Measurements from ENCODE around the gene CYYR1.

The CYYR1 gene

GRCh38 chr21:26501495-26502021 is 71.5 kb downstream of the CYYR1 start:
- no peak overlapping the region for H3K4me2 ChIP-seq
- H3K27me3 ChIP-seq (ENCODE audit: insufficient read depth, low read depth), result no peaks in the 10 kb centered on the region
- H3K79me2 ChIP-seq (ENCODE audit: insufficient read depth, low read depth), result no peaks in the 10 kb centered on the region
- H3K27ac ChIP-seq, result no peak overlapping the region
- no peak for TF ChIP-seq CTCF (conservative IDR thresholded peaks at IDR 0.05; ENCODE audit: low read depth, low read length)
- H3K9ac ChIP-seq, result no peak overlapping the region
- no peaks in the 10 kb centered on the region for H4K20me1 ChIP-seq (ENCODE audit: insufficient read depth)
- no peaks in the 10 kb centered on the region for H3K36me3 ChIP-seq (ENCODE audit: insufficient read depth)
- H3K4me1 ChIP-seq (ENCODE audit: low read depth, poor library complexity, severe bottlenecking), result no peaks in the 10 kb centered on the region
- H3K4me3 ChIP-seq (IDR thresholded peaks at IDR 0.05; ENCODE audit: insufficient read depth, low read depth, low read length), result no peak overlapping the region
- H2AFZ ChIP-seq (ENCODE audit: low read depth), result no peak overlapping the region

- Histone ChIP-seq H3K4me1 (ENCODE audit: low read depth, poor library complexity, severe bottlenecking) (no peaks in the 10 kb centered on the region), H3K79me2 (ENCODE audit: insufficient read depth, low read depth) (no peaks in the 10 kb centered on the region), H3K27me3 (ENCODE audit: insufficient read depth, low read depth) (no peaks in the 10 kb centered on the region)
These were observed 73.6 kb downstream of the CYYR1 start for GRCh38 chr21:26499495-26499894.

GRCh38 chr21:26495283-26495849 is 77.7 kb downstream of the CYYR1 start:
- Histone ChIP-seq H3K27ac (no peak overlapping the region), H3K27me3 (ENCODE audit: insufficient read depth, low read depth) (no peaks in the 10 kb centered on the region), H3K4me1 (ENCODE audit: low read depth, poor library complexity, severe bottlenecking) (no peaks in the 10 kb centered on the region), H3K79me2 (ENCODE audit: insufficient read depth, low read depth) (no peaks in the 10 kb centered on the region), H3K4me2 (no peak overlapping the region), H2AFZ (ENCODE audit: low read depth) (peak overlapping the region; percentile 36; the same call in 1 of the 2 replicates), H4K20me1 (ENCODE audit: insufficient read depth) (no peaks in the 10 kb centered on the region), H3K36me3 (ENCODE audit: insufficient read depth) (no peaks in the 10 kb centered on the region), H3K4me3 (IDR thresholded peaks at IDR 0.05; ENCODE audit: insufficient read depth, low read depth, low read length) (no peak overlapping the region), H3K9ac (no peak overlapping the region)
- no peak for TF ChIP-seq CTCF (conservative IDR thresholded peaks at IDR 0.05; ENCODE audit: low read depth, low read length)

More at GRCh38 chr21:26499495-26499894, 73.6 kb downstream of the CYYR1 start:
- H3K9ac ChIP-seq, result no peak overlapping the region
- no peak overlapping the region for H2AFZ ChIP-seq (ENCODE audit: low read depth)
- no peak overlapping the region for H3K27ac ChIP-seq
- no peak for TF ChIP-seq CTCF (conservative IDR thresholded peaks at IDR 0.05; ENCODE audit: low read depth, low read length)
- no peaks in the 10 kb centered on the region for H4K20me1 ChIP-seq (ENCODE audit: insufficient read depth)
- no peak overlapping the region for H3K4me2 ChIP-seq
- H3K36me3 ChIP-seq (ENCODE audit: insufficient read depth), result no peaks in the 10 kb centered on the region
- no peak overlapping the region for H3K4me3 ChIP-seq (IDR thresholded peaks at IDR 0.05; ENCODE audit: insufficient read depth, low read depth, low read length)

GRCh38 chr21:26491663-26492062 is 81.4 kb downstream of the CYYR1 start:
- H4K20me1 ChIP-seq (ENCODE audit: insufficient read depth), result no peaks in the 10 kb centered on the region
- no peak overlapping the region for H3K4me2 ChIP-seq
- H3K27me3 ChIP-seq (ENCODE audit: insufficient read depth, low read depth), result no peaks in the 10 kb centered on the region
- H3K4me3 ChIP-seq (IDR thresholded peaks at IDR 0.05; ENCODE audit: insufficient read depth, low read depth, low read length), result no peak overlapping the region
- H2AFZ ChIP-seq (ENCODE audit: low read depth), result no peak overlapping the region
- no peaks in the 10 kb centered on the region for H3K79me2 ChIP-seq (ENCODE audit: insufficient read depth, low read depth)
- no peaks in the 10 kb centered on the region for H3K36me3 ChIP-seq (ENCODE audit: insufficient read depth)
- H3K9ac ChIP-seq, result no peak overlapping the region
- H3K4me1 ChIP-seq (ENCODE audit: low read depth, poor library complexity, severe bottlenecking), result no peaks in the 10 kb centered on the region
- H3K27ac ChIP-seq, result no peak overlapping the region
- TF ChIP-seq CTCF (conservative IDR thresholded peaks at IDR 0.05; ENCODE audit: low read depth, low read length), result no peak
